NCI-H345 treated with DMSO at 0.1 percent for 48 hours (cell line): Measurements from ENCODE around the gene MT3.

Source experiments
- DNase-seq: peaks from one replicate; lab custom pipeline; 2025; ENCODE audit not compliant: unreplicated experiment; lab: John Stamatoyannopoulos, UW

Gene MT3

GRCh38 chr16:56629531-56629930, 40.2 kb downstream of the MT3 start:
- no peak for DNase-seq

- no peak for DNase-seq
Observed at GRCh38 chr16:56630134-56630533, 40.8 kb downstream of the MT3 start.

GRCh38 chr16:56631197-56631596, 41.9 kb downstream of the MT3 start:
- no peak for DNase-seq

- DNase-seq = no peak
Observed at GRCh38 chr16:56631832-56632155, 42.5 kb downstream of the MT3 start.

GRCh38 chr16:56632156-56632847, 43.0 kb downstream of the MT3 start, which contains the start of gene MT1M:
Gene MT1M (plus strand): TSS chr16:56632659. CDS start chr16:56632732, 73 bp downstream.
- DNase-seq = no peak

- DNase-seq = no peak
Observed at GRCh38 chr16:56632848-56633365, 43.6 kb downstream of the MT3 start.

- no peak for DNase-seq
Observed at GRCh38 chr16:56633535-56633934, 44.2 kb downstream of the MT3 start.

- DNase-seq = no peak
Observed at GRCh38 chr16:56634715-56635440, 45.5 kb downstream of the MT3 start.

- DNase-seq = no peak
Observed at GRCh38 chr16:56635441-56635967, 46.2 kb downstream of the MT3 start.

- DNase-seq = no peak
Observed at GRCh38 chr16:56636616-56637413, 47.5 kb downstream of the MT3 start.

- no peak for DNase-seq
Observed at GRCh38 chr16:56637814-56638750, 48.8 kb downstream of the MT3 start, which contains the start of gene MT1A. Gene MT1A (plus strand): TSS chr16:56638666. CDS start chr16:56638739, 73 bp downstream.

GRCh38 chr16:56639045-56639444, 49.7 kb downstream of the MT3 start:
- DNase-seq = no peak

GRCh38 chr16:56640076-56640475, 50.7 kb downstream of the MT3 start:
- no peak for DNase-seq
